GM18526 (cell line): Measurements from ENCODE around the gene DSCAML1.

Experiments used
- POLR2A ChIP-seq: IDR thresholded peaks from 3 replicates; pipeline ENCODE4 v1.6.1; 2011; ENCODE audit not compliant: insufficient read length; ENCODE audit errors: extremely low read depth

Gene DSCAML1

GRCh38 chr11:117458275-117459122 is 338.5 kb downstream of the DSCAML1 start:
- TF ChIP-seq POLR2A, result no peak

DNA sequence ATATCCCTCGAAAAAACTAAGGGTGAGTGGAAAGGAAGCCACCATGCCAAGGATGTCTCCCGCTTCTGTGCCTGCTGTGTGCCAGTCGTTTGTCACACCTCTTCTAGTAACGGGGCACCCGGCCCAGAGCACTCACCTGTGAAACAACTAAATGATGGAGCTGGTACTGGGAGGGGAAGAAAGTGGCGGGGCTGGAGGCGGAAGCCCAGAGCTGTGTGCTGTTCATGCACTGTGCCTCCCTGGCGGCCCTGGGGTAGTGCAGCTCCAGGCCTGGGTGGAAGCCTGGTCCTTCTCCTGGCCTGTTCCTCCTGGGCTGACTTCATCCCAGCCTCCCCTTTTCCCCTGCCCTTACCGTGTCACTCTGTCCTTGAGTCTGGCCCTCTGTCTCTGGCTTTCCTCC is 339.2 kb downstream of the DSCAML1 start:
- no peak for TF ChIP-seq POLR2A

DNA sequence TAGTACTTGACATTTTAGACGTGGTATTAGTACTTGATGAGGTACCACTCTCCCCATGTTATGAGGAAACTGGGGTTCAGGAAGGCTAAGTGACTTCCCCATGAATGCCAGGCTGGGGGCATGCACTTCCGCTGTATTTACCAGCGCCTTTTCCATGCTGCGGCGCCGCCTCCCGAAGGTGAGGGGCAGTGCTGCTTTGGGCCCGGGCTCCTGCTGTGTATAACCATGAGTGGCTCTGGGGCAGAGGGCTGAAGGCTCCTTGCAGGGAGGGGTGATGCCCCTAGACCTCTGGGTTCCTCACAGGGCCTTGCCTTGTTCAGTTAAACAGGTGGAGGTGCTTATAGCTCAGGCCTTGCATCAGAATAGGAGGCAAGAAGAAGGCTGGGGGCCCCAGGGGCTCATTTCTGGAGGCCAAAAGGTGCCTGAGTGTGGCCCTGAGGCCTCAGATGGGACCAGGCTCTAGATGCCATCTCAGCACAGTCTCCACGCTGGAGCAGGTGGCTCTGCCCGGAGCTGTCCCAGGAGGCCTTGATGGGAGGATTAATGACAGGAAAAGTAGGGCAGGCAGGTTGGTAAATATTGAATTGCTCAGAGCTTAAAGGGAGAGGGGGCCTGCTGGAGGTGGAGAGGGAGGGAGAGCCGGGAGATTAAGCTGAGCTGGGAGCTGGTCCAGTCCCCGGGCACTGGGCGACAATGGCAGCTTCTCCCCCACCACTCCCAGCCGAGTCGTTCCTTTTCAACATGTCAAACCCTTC is 339.8 kb downstream of the DSCAML1 start:
- TF ChIP-seq POLR2A, result no peak

- no peak for TF ChIP-seq POLR2A
These were observed 340.8 kb downstream of the DSCAML1 start for GRCh38 chr11:117456027-117456720.

GRCh38 chr11:117454564-117454917 is 342.5 kb downstream of the DSCAML1 start:
- no peak for TF ChIP-seq POLR2A

- no peak for TF ChIP-seq POLR2A
These were observed 343.0 kb downstream of the DSCAML1 start for GRCh38 chr11:117453886-117454563.

- no peak for TF ChIP-seq POLR2A
These were observed 347.8 kb downstream of the DSCAML1 start for GRCh38 chr11:117449111-117449693.

- TF ChIP-seq POLR2A, result no peak
These were observed 352.0 kb downstream of the DSCAML1 start for GRCh38 chr11:117444711-117445658.

GRCh38 chr11:117444256-117444655 is 352.8 kb downstream of the DSCAML1 start:
- TF ChIP-seq POLR2A, result no peak

DNA sequence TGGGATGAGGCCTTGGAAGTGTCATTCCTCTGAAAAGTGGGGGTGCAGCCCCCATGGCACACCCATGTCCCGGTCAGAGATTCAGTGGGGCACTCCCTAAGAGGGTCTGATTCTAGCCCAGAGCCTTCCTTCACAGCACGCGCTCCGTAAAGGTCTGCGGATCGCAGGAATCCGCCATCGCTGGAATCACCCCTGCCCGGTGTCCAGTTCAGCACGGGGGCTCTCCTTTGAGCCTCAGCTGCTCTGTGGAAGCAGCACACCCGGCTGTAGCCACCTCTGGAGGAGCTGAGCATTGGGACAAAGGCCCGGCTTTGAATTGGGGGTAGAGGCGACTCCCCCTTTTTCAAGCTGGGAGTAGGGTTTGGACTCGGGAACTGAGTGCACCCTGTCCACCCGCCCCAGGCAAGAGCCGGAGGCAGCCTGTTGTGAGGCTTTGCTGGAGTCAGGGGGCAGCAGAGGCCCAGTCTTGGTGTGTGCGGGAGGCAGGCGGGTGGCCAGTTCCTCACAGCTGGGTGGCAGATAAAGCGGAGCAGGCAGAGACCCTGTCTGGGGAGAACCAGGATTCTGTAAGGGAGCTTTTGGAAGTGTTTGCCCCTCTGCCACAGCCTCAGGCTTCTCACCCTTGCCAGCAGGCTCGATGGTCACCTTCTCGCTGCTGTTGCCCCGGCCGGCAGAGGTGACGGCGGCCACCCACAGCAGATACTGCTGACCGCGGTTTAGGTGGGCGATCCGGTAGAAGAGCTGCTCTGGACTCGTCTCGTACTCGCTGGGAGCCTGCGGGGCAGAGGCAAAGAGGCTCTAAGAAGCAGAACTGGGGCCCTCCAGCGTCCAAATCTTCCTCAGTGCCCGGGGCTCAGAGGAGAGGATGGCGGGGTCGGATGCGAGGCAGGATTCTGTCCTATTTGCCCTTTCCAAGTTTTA is 353.5 kb downstream of the DSCAML1 start:
- TF ChIP-seq POLR2A, result no peak

DNA sequence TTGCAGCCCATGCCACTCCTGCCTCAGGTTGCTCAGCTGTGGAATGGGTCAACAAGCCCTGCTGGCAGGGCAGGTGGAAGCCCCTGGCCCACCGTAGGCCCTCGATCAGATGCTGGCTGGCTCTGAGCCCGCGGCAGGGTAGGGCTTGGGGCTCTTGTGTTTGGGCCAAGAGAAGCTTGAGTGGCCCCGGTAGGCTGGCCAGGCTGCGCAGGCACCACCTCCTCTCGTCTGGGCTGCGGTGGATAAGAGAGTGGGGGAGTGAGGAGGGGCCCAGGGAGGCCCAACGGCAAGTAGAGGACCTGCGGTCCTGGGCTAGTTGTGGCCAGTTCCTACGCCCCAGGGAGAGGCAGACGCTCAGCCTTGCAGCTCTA is 354.2 kb downstream of the DSCAML1 start:
- no peak for TF ChIP-seq POLR2A

- TF ChIP-seq POLR2A, result no peak
These were observed 354.8 kb downstream of the DSCAML1 start for GRCh38 chr11:117442049-117442868.
